HCT116 (cell line): ENCODE measurements around the gene THSD7A. TPM values are rescaled to one million over a fixed set of nuclear protein-coding genes. Genes with fewer than 3 reads are reported as not detected.

Experiments
- ATAC-seq: fragments of 200-7000 bp; cut with Tn5 transposase; 2 replicates; pipeline ENCODE4 v1.9.1; 2020; ENCODE audit warnings: mild to moderate bottlenecking, moderate library complexity
- BruUV-seq: library from RNA; stranded (reverse); fragments of 400-500 nt; replicated peaks from 2 replicates; lab custom pipeline; 2021; lab: Mats Ljungman, UMichigan
- CTCF ChIA-PET: fragments of 300-600 bp; sonication (Branson Sonifier 250); formaldehyde crosslinking; loops from one replicate; lab custom pipeline; 2021; ENCODE audit warnings: antibody characterized with exemption; lab: Charles Lee
- POLR2A ChIA-PET: fragments of 300-600, 350-600 bp; sonication (Branson Sonifier 250); formaldehyde crosslinking; loops from one replicate; lab custom pipeline; 2021; ENCODE audit warnings: antibody characterized with exemption; lab: Charles Lee
- RAD21 ChIA-PET, 2 experiments: fragments of 300-600 bp; sonication (Branson Sonifier 250); formaldehyde crosslinking; loops; one replicate each; lab custom pipeline; 2023; ENCODE audit warnings: low total read pairs in 2 of 2; ENCODE audit not compliant: uncharacterized antibody in 2 of 2, unreplicated experiment in 2 of 2, low non-redundant PET in 1 of 2; lab: Charles Lee
- DNase-seq: peaks from one replicate; pipeline ENCODE4 v3.0.0-alpha.2; 2010; ENCODE audit warnings: low read depth, low spot score
- H2AFZ ChIP-seq: fragments of 200-600 bp; shearing (Covaris generic), sonication (generic); 2 replicates; pipeline ENCODE4 v1.6.1; 2017; ENCODE audit warnings: low read depth, mixed run types, mixed read lengths, antibody characterized with exemption, low read length; ENCODE audit not compliant: poor library complexity, severe bottlenecking
- H3K27ac ChIP-seq: 2 replicates; pipeline ENCODE4 v1.5.1; 2012; ENCODE audit warnings: low read depth, low read length
- H3K27me3 ChIP-seq: fragments of 200-600 bp; sonication (generic); 2 replicates; pipeline ENCODE4 v1.6.1; 2016; ENCODE audit warnings: mixed run types, low read length, mixed read lengths; ENCODE audit not compliant: insufficient read depth
- H3K36me3 ChIP-seq, 2 experiments: fragments of 200-500 bp in 1 of 2; fragments of 200-600 bp in 1 of 2; sonication (Bioruptor generic) in 1 of 2; sonication (generic) in 1 of 2; 2 replicates each; pipeline versions ENCODE4 v1.5.1 to v1.6.1; 2014 to 2016; ENCODE audit warnings: low read length in 2 of 2, inconsistent platforms in 1 of 2, mixed read lengths in 1 of 2, mixed run types in 1 of 2; ENCODE audit not compliant: insufficient read depth in 2 of 2, control insufficient read depth in 1 of 2
- H3K4me1 ChIP-seq, 2 experiments: fragments of 200-600 bp in 1 of 2; sonication (generic) in 1 of 2; 2 replicates each; pipeline versions ENCODE4 v1.5.1 to v1.6.1; 2012 to 2017; ENCODE audit warnings: low read length in 2 of 2, inconsistent platforms in 1 of 2, mild to moderate bottlenecking in 1 of 2, mixed read lengths in 1 of 2, mixed run types in 1 of 2, moderate library complexity in 1 of 2; ENCODE audit not compliant: insufficient read depth in 2 of 2, control insufficient read depth in 1 of 2
- H3K4me2 ChIP-seq: fragments of 200-600 bp; sonication (generic); 2 replicates; pipeline ENCODE4 v1.6.1; 2017; ENCODE audit warnings: mixed run types, low read length, mixed read lengths
- H3K4me3 ChIP-seq, 2 experiments: fragments of 200-600 bp in 1 of 2; sonication (generic) in 1 of 2; replicated peaks in 1 of 2; 2 replicates each; pipeline ENCODE4 v1.5.1; 2011 to 2016; ENCODE audit warnings: low read length in 2 of 2, control low read depth in 1 of 2, low read depth in 1 of 2, mild to moderate bottlenecking in 1 of 2, mixed read lengths in 1 of 2, mixed run types in 1 of 2
- H3K79me2 ChIP-seq: fragments of 200-600 bp; sonication (generic); 2 replicates; pipeline ENCODE4 v1.6.1; 2017; ENCODE audit warnings: mild to moderate bottlenecking, mixed run types, low read length, moderate library complexity, mixed read lengths; ENCODE audit not compliant: insufficient read depth
- H3K9ac ChIP-seq: fragments of 200-600 bp; sonication (generic); 2 replicates; pipeline ENCODE4 v1.6.1; 2016; ENCODE audit warnings: low read length, mixed read lengths
- H3K9me2 ChIP-seq: fragments of 200-600 bp; sonication (generic), shearing (Covaris generic); 2 replicates; pipeline ENCODE4 v1.6.1; 2017; ENCODE audit warnings: mixed run types, mild to moderate bottlenecking, moderate library complexity; ENCODE audit not compliant: insufficient read depth
- H3K9me3 ChIP-seq, 2 experiments: fragments of 200-500 bp in 1 of 2; fragments of 200-600 bp in 1 of 2; sonication (Bioruptor generic) in 1 of 2; sonication (generic) in 1 of 2; 2 replicates each; pipeline ENCODE4 v1.6.1; 2014 to 2017; ENCODE audit warnings: low read length in 2 of 2, mixed read lengths in 2 of 2, inconsistent platforms in 1 of 2, low read depth in 1 of 2, mild to moderate bottlenecking in 1 of 2, mixed run types in 1 of 2, moderate library complexity in 1 of 2; ENCODE audit not compliant: control insufficient read depth in 1 of 2, insufficient read depth in 1 of 2
- H4K20me1 ChIP-seq: fragments of 200-600 bp; sonication (generic), shearing (Covaris generic); 2 replicates; pipeline ENCODE4 v1.6.1; 2017; ENCODE audit warnings: mixed run types, mild to moderate bottlenecking, moderate library complexity; ENCODE audit not compliant: insufficient read depth
- ATF3 ChIP-seq: IDR thresholded peaks from 2 replicates; pipeline ENCODE4 v1.6.1; 2012
- CTCF ChIP-seq, 3 experiments: fragments of 200-600 bp in 1 of 3; sonication (generic) in 1 of 3; IDR thresholded peaks in 2 of 3; conservative IDR thresholded peaks in 1 of 3; 2 replicates each; pipeline ENCODE4 v1.5.1; 2012 to 2017; ENCODE audit warnings: low read depth in 2 of 3, low read length in 2 of 3, antibody characterized with exemption in 1 of 3, borderline replicate concordance in 1 of 3, control low read depth in 1 of 3, mild to moderate bottlenecking in 1 of 3, mixed read lengths in 1 of 3, mixed run types in 1 of 3, moderate library complexity in 1 of 3; ENCODE audit not compliant: insufficient read depth in 1 of 3
- ELF1 ChIP-seq: IDR thresholded peaks from 2 replicates; pipeline ENCODE4 v1.6.1; 2012; ENCODE audit warnings: low read depth, borderline replicate concordance
- EZH2 ChIP-seq: fragments of 200-600 bp; sonication (generic); IDR thresholded peaks from 2 replicates; pipeline ENCODE4 v1.6.1; 2017; ENCODE audit warnings: antibody characterized with exemption, mixed run types
- EZH2phosphoT487 ChIP-seq: fragments of 200-600 bp; IDR thresholded peaks from 2 replicates; pipeline ENCODE4 v1.6.1; 2018; ENCODE audit warnings: antibody characterized with exemption, borderline replicate concordance
- FOSL1 ChIP-seq: IDR thresholded peaks from 2 replicates; pipeline ENCODE4 v1.6.1; 2012; ENCODE audit warnings: low read depth
- JUND ChIP-seq: IDR thresholded peaks from 2 replicates; pipeline ENCODE4 v1.6.1; 2012
- POLR2A ChIP-seq: IDR thresholded peaks from 2 replicates; pipeline ENCODE4 v1.7.0; 2011; ENCODE audit warnings: borderline replicate concordance; ENCODE audit not compliant: insufficient read depth, insufficient read length; ENCODE audit errors: extremely low read depth
- POLR2AphosphoS5 ChIP-seq: IDR thresholded peaks from 2 replicates; pipeline ENCODE4 v1.6.1; 2011; ENCODE audit warnings: mild to moderate bottlenecking, low read depth, low read length, moderate library complexity
- RAD21 ChIP-seq: IDR thresholded peaks from 2 replicates; pipeline ENCODE4 v1.6.1; 2012; ENCODE audit warnings: low read depth, mild to moderate bottlenecking
- REST ChIP-seq: IDR thresholded peaks from 2 replicates; pipeline ENCODE4 v1.6.1; 2012; ENCODE audit warnings: low read depth
- SRF ChIP-seq: IDR thresholded peaks from 2 replicates; pipeline ENCODE4 v1.6.1; 2012; ENCODE audit warnings: low read depth
- TCF7L2 ChIP-seq: IDR thresholded peaks from 2 replicates; pipeline ENCODE4 v1.7.0; 2011; ENCODE audit warnings: borderline replicate concordance, inconsistent platforms; ENCODE audit not compliant: insufficient read depth, insufficient read length; ENCODE audit errors: extremely low read depth
- YY1 ChIP-seq: IDR thresholded peaks from 2 replicates; pipeline ENCODE4 v1.6.1; 2011; ENCODE audit warnings: low read length, low read depth, moderate library complexity, mild to moderate bottlenecking; ENCODE audit not compliant: insufficient replicate concordance; ENCODE audit errors: extremely low read depth
- ZBTB33 ChIP-seq: IDR thresholded peaks from 2 replicates; pipeline ENCODE4 v1.6.1; 2011; ENCODE audit warnings: mild to moderate bottlenecking, low read length, moderate library complexity; ENCODE audit not compliant: insufficient replicate concordance; ENCODE audit errors: extremely low read depth
- intact Hi-C: fragments of 100-400 bp; cut with micrococcal nuclease; formaldehyde crosslinking; loops from 2 replicates; pipeline ENCODE4 v1.10.0; 2022
- total RNA-seq: library from RNA; stranded (reverse); gene quantifications from one replicate; pipeline ENCODE4 v1.2.1, GENCODE V29; 2021; ENCODE audit not compliant: unreplicated experiment

The THSD7A gene
- total RNA-seq, 1 experiment from 2014 or later: 0.05 TPM

GRCh38 chr7:11737723-11738122, 94.3 kb downstream of the THSD7A start:
- TF ChIP-seq EZH2phosphoT487 (no peak), ATF3 (no peak), POLR2A (no peak), TCF7L2 (no peak), ELF1 (no peak), YY1 (no peak), FOSL1 (no peak), POLR2AphosphoS5 (no peak), EZH2 (no peak), REST (no peak), JUND (no peak), CTCF (IDR thresholded peaks at IDR 0.05 in 2 of 3, conservative IDR thresholded peaks at IDR 0.05 in 1 of 3; ENCODE audit: borderline replicate concordance in 1 of 3, insufficient read depth in 1 of 3, low read depth in 2 of 3, low read length in 2 of 3) (no peak), ZBTB33 (no peak), SRF (no peak), RAD21 (no peak)
- Histone ChIP-seq H3K9ac (no peak overlapping the region), H3K27me3 (no peaks in the 10 kb centered on the region), H3K4me2 (no peak overlapping the region), H3K9me2 (no peaks in the 10 kb centered on the region), H3K36me3 (no peaks in the 10 kb centered on the region), H4K20me1 (no peaks in the 10 kb centered on the region), H3K4me3 (no peak overlapping the region), H3K4me1 (no peaks in the 10 kb centered on the region), H3K79me2 (no peaks in the 10 kb centered on the region), H3K27ac (no peak overlapping the region), H3K9me3 (no peaks in the 10 kb centered on the region), H2AFZ (no peak overlapping the region)
- DNase-seq: no peak
- ATAC-seq: no peak
- no TSS peak for BruUV-seq
- RAD21 ChIA-PET: no interaction called here
- intact Hi-C loops: no loop called here
- POLR2A ChIA-PET: no interaction called here
- CTCF ChIA-PET: no interaction called here
